Measurements from ENCODE around the gene SETD3. TPM values are rescaled to one million over a fixed set of nuclear protein-coding genes. Genes with fewer than 3 reads are reported as not detected.

The SETD3 gene
- total RNA-seq, 2 donors from 2014 or later: 84.2 to 114 TPM

- Histone ChIP-seq H3K27ac (no peak overlapping the region), H3K4me1 (no peaks in the 10 kb centered on the region), H3K27me3 (no peaks in the 10 kb centered on the region), H3K4me3 (no peak overlapping the region), H3K9me3 (no peaks in the 10 kb centered on the region), H3K36me3 (no peaks in the 10 kb centered on the region)
- no peak for TF ChIP-seq CTCF (IDR thresholded peaks at IDR 0.05)
- no peak for DNase-seq (ENCODE audit: low spot score)
These were observed 105.7 kb downstream of the SETD3 start for GRCh38 chr14:99374964-99375363.

- Histone ChIP-seq H3K36me3 (no peaks in the 10 kb centered on the region), H3K4me1 (no peaks in the 10 kb centered on the region), H3K9me3 (no peaks in the 10 kb centered on the region), H3K4me3 (no peak overlapping the region), H3K27ac (no peak overlapping the region), H3K27me3 (no peaks in the 10 kb centered on the region)
- no peak for DNase-seq (ENCODE audit: low spot score)
- TF ChIP-seq CTCF (IDR thresholded peaks at IDR 0.05): no peak
These were observed 116.9 kb downstream of the SETD3 start for GRCh38 chr14:99363616-99364290.

GRCh38 chr14:99363051-99363450 is 117.6 kb downstream of the SETD3 start:
- Histone ChIP-seq H3K27ac (no peak overlapping the region), H3K27me3 (no peaks in the 10 kb centered on the region), H3K4me3 (no peak overlapping the region), H3K9me3 (no peaks in the 10 kb centered on the region), H3K4me1 (no peaks in the 10 kb centered on the region), H3K36me3 (no peaks in the 10 kb centered on the region)
- TF ChIP-seq CTCF (IDR thresholded peaks at IDR 0.05): no peak
- DNase-seq (ENCODE audit: low spot score): no peak

GRCh38 chr14:99361596-99362215 is 119.0 kb downstream of the SETD3 start:
- Histone ChIP-seq H3K4me3 (no peak overlapping the region), H3K36me3 (no peaks in the 10 kb centered on the region), H3K9me3 (no peaks in the 10 kb centered on the region), H3K27ac (no peak overlapping the region), H3K4me1 (no peaks in the 10 kb centered on the region), H3K27me3 (no peaks in the 10 kb centered on the region)
- DNase-seq (ENCODE audit: low spot score): no peak
- no peak for TF ChIP-seq CTCF (IDR thresholded peaks at IDR 0.05)

GRCh38 chr14:99360774-99361595 is 119.7 kb downstream of the SETD3 start:
- no peaks in the 10 kb centered on the region for H3K27me3 ChIP-seq
- H3K27ac ChIP-seq: no peak overlapping the region
- no peak for TF ChIP-seq CTCF (IDR thresholded peaks at IDR 0.05)
- no peak overlapping the region for H3K4me3 ChIP-seq
- DNase-seq (ENCODE audit: low spot score): no peak
- H3K4me1 ChIP-seq: no peaks in the 10 kb centered on the region
- H3K36me3 ChIP-seq: no peaks in the 10 kb centered on the region
- H3K9me3 ChIP-seq: no peaks in the 10 kb centered on the region
